IPS-18c (cell line): ENCODE measurements around the gene SNX13.

Experiments used
- H3K4me3 ChIP-seq: 2 replicates; pipeline ENCODE4 v1.7.0; 2013; ENCODE audit warnings: low read depth, mild to moderate bottlenecking, low read length, moderate library complexity; ENCODE audit not compliant: insufficient read depth
- H3K9me3 ChIP-seq: one replicate; pipeline ENCODE4 v1.6.1; 2013; ENCODE audit warnings: mild to moderate bottlenecking, low read length, moderate library complexity; ENCODE audit not compliant: control insufficient read depth, insufficient read depth

The SNX13 gene

DNA sequence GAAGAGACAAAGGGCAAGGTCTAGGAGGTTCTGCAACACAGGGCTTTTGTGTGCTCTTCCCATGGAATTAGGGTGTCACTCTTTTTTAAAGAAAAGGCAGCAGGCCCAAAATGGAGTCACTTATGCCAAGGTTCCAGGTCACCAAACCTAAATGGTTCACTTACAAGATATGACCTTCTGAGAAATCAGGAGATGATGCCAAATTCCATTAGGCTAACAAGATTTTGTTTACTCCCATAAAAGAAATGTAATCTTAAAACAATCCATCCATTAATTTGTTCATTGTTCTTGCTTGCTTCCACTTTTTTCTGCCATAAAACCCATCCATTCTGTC, 158.1 kb downstream of the SNX13 start:
- Histone ChIP-seq H3K4me3 (no peak overlapping the region), H3K9me3 (no peaks in the 10 kb centered on the region)

DNA sequence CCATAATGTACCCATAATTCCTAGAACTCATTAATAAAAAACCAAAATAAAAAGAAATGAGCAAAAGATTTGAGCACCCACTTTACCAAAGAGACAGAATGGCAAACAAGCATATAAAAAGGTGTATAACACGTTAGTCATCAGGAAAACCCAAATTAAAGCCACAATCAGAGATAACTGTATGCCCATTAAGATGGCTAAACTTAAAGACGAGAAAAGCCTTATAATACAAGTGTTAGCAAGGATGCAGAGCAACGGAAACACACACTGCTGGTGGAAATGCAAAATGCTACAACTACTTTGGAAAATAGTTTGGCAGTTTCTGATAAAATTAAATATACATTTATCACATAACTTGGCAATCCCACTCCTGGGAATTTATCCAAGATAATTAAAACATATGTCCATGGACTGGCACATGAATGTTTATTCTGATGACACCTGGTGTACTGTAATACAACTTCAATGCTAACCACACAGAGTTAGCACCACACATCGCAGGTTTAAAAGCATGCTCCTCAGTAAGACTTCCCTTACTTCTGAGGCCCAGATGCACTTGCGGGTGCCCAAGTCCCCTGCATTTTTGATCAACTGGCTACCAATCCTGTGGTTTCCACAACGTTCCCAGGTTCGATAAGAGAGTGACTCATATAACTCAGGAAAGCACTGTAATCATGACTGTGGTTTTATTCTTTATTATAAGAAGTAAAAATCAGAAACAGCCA, 158.6 kb downstream of the SNX13 start:
- no peak overlapping the region for H3K4me3 ChIP-seq

DNA sequence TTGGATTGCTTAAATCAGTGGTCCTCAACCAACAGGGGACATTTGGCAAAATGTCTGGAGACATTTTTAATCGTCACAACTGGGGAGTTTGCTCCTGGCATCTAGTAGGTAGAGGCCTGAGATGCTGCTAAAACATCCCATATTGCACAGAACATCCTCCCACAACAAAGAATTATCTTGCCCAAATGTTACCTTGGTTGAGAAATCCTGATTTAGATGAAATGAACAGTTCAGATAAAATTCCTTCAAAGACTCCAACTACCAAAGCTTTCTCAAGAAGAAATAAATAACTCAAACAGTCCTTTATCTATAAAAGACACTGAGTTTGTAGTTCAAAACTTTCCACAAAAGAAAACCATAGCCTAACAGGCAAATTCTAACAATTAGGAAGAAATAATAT, 160.9 kb downstream of the SNX13 start:
- Histone ChIP-seq H3K4me3 (no peak overlapping the region), H3K9me3 (no peaks in the 10 kb centered on the region)

More for the DNA sequence above, 158.6 kb downstream of the SNX13 start:
- H3K9me3 ChIP-seq: no peaks in the 10 kb centered on the region

DNA sequence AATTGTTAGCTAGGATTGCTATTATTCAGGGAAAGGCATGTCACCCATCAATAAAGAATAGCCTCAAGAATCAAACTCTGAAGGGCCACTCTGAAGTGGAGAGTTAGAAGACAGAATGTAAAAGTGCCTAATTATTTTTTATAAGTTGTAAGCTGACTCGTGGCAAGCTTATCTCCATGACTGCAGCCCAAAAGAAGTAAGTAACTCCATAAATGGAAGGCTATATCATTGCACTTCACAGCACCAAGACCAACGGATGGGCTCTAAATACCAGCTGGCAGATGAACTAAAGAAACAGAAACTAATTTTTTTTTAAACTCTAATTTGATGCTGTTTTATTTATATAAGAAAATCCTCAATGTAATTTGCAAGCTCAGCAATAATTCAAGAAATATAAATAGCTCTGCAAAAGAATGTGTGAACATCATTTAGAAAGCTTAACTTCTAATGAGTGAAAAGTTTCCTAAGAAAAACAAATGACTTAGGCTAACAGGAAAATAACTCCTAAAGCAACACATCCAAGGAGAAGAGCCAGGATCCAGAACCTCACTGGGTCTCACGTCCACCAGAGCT, 165.5 kb downstream of the SNX13 start:
- Histone ChIP-seq H3K9me3 (no peaks in the 10 kb centered on the region), H3K4me3 (no peak overlapping the region)

DNA sequence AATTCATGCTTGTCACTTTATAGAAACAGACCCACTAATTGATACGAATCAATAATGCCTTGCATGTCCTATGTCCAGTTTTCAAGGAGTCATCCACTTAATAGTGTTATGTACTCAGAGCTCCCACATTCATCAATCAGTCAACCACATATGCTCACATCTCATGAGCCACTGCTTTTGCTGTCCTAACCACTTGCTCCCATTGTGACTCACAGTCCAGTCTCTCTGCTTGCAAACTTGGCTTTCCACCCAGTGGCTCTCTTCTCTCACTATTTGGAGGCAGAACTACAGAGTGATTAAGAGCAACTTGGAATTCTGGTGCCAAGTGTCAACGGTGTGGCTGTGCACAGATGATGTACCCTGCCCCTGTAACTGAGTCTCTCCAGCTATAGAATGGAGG, 166.0 kb downstream of the SNX13 start:
- H3K9me3 ChIP-seq: no peaks in the 10 kb centered on the region
- no peak overlapping the region for H3K4me3 ChIP-seq

DNA sequence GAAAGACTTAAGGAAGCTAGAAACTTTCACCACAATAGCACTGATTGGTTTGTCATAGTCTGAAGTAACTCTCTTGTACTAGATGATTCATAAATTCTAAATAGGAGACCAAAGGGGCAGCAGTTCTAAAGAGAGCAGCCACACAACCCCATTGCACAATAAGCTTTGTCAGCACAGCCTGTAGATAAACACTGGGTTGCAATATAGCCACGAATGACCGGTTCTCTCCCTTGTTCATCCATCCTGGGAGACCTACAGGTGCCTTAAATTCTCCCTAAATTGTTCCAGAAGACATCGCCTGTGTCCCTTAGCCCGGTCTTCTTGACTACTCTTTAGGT, 167.0 kb downstream of the SNX13 start:
- Histone ChIP-seq H3K9me3 (no peaks in the 10 kb centered on the region), H3K4me3 (no peak overlapping the region)

DNA sequence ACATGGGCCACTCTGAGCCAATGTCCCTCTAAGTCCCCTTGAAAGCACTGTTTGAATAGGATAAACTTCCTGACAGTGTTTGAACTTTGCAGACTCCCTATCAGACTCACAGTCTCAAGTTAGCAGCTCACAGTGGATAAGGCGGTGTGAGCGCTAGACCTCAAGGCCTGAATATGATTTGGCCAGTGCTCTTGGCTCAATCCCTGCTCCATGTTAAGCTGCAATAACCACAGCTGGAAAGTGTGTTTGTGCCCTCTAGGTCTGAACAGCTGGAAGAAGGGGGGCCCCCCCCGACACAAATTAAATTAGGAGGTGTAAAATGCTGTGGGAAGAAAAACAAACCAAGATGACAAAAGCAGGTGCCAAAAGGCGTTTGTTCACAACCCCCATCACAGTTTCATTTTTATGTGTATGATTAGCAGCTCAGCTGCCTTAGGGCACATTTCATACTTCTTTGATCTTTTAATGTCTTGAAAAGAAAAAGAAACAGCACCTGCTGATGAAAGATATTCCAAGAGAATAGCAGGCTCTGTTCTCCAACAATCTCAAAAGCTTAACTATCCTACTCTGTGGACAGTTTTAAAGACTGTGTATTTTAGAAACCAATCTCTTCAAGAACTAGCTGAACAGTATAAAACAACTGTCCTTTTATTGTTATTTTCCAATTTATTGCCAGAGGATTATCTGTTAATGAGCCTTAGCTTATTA, 167.6 kb downstream of the SNX13 start:
- Histone ChIP-seq H3K4me3 (no peak overlapping the region), H3K9me3 (no peaks in the 10 kb centered on the region)

DNA sequence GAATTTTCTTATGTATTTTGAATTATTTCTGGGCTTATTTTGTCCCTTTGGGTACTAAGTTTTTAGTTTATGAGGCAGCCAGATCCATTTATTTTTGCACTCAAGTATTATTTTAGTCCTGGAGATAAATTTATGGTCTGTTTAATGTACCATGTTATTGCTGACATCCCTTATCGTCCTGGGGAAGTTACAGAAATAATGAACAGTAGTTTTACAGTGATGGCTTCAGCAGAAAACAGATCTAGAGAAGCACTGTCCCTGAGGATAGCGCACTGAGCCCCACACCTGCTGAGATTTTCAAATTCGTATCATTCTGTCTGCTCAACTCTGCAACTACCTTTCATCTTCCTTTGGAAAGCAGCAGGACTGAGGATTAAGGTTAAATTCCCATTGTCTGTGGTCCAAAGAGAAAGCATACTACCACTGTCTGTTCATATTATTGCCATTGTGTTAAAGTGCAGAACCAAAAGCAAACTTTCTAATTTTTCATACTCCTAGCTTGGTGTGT, 168.3 kb downstream of the SNX13 start:
- H3K9me3 ChIP-seq: no peaks in the 10 kb centered on the region
- H3K4me3 ChIP-seq: no peak overlapping the region

DNA sequence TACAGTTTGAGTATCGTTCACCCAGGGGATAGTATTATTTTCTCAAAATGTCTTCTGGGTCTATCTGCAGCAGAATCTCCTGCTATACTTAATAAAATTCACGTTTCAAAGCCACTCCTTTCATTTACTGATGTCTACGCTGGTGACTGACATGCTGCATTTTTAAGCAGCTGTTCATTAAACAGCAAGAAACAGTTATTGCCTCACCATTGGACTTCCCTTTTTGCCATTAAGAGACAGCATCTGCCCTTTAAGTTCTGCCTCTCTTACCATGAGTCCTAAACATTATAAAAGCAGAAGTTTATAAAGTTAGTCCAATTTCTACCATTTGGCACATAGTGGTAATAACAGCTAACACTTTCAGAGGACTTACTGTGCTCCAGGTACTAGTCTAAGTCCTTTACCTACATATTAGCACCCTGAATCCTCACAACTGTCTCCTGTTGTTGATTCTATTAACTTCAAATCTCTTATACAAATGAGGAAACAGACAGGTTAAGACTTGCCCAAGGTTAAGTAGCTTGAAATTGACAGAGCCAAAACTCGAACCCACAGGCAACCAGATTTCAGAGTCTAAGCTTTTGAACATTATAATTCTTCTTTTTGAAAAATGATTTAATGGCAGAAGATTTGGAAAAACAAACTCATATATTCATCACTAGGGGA, 169.5 kb downstream of the SNX13 start:
- Histone ChIP-seq H3K4me3 (no peak overlapping the region), H3K9me3 (no peaks in the 10 kb centered on the region)

DNA sequence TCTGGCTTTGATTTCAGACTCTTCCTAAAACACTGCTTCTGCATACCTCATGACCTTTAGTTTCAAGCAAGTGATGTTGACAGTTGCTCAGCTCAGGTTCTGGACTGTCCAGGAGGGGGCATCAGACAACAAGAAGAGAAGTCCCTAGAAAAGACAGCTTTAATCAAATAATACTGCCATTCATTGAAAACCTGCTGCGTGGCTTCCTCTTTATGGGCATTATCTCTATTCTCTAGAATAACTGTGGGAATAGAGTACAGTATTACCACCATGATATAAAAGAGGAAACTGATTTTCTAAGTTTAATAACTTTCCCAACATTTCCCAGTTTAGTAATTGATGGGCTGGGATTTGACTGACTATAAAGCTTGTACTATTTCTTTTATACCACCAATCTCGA, 170.4 kb downstream of the SNX13 start:
- Histone ChIP-seq H3K4me3 (no peak overlapping the region), H3K9me3 (no peaks in the 10 kb centered on the region)

DNA sequence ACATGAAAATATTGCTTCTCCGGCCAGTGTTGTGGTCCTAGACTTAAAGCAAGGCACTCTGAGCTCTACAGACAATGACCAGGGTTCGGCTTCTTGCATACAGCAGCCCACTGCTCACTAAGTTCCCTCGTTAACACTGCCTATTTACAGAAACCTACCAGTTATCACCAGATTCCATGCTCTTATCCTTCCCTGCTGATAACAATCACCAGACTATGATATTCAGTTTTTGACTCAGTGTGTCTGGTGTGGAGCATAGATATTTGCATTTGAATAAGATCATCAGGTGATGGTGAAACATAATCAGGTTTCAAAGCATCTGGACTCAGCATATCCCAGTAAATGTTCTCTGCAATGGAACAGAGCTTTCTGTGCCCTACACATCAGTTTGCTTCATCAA, 182.3 kb downstream of the SNX13 start:
- Histone ChIP-seq H3K4me3 (no peak overlapping the region), H3K9me3 (peaks cover 3% of the 10 kb centered on the region)

DNA sequence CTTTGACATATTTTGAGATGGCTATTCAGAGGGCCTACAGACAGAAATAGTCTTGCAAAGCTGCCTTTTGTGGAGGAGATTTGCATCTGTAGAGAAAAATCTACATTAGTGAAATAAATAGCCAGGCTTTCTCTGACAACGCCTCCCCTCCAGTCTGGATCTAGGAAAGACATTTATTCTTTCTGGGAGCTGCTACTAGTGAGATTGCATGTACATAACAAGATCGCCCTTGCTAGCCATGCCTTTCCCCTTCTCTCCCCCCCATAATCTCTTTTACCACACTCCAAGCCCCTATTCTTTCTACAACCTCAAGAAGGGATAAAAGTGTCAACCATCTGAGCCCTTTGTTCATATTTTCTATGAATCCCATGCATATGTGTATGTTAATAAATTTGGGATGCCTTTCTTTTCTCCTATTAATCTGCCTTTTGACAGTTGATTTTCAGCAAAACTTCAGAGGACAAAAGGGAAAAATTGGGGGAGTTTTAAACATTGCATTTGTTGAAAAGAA, 194.2 kb downstream of the SNX13 start:
- no peaks in the 10 kb centered on the region for H3K9me3 ChIP-seq
- no peak overlapping the region for H3K4me3 ChIP-seq

DNA sequence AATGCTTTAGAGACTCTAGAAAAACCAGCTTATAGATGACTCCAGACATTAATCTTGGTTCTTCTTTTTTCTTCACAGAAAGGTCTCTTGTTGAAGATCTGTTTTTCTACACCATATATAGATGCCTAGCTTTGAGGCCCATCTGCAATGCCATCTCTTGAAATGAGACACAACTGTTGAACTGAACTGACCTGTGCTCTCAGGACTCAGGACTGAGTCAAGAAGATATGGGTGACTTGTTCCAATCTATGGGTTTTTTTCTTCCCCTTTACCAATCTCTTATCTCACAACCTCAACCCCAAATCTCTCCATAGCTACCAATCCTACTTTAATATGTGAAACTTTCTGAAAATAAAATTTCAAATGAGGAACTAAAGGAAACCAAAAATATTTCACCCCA, 194.7 kb downstream of the SNX13 start:
- Histone ChIP-seq H3K4me3 (no peak overlapping the region), H3K9me3 (no peaks in the 10 kb centered on the region)

DNA sequence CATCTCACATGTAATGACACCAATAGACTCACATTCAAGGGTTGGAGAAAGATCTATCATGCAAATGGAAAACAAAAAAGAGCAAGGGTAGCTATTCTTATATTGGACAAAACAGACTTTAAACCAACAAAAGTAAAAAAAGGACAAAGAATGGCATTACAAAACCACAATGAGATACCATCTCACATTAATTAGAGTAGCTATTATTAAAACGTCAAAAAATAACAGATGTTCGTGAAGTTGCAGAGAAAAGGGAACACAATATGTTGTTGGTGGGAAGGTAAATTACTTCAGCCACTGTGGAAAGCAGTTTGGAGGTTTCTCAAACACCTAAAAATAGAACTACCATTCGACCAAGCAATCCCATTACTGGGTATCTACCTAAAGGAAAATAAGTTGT, 197.0 kb downstream of the SNX13 start:
- no peak overlapping the region for H3K4me3 ChIP-seq
- no peaks in the 10 kb centered on the region for H3K9me3 ChIP-seq

DNA sequence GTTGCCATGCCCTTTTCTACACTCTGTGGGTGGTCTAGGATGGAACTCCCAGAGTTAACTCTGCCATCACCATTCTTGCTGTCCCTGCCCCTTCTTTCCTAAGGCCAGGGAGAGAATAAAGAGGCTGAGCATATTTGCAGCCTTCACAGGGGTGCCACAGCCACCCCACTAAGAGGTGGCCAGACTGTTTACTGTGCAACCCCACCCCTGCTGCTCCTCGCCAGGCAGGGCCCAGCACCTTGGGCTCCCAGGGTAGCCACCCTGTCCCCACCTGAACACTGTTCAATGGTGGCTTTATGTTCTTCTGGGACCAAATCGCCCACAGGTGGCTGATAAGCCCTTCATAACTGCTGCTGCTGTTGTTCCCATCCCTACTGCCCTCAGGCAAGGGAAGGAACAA, 198.9 kb downstream of the SNX13 start:
- Histone ChIP-seq H3K4me3 (no peak overlapping the region), H3K9me3 (no peaks in the 10 kb centered on the region)
